Heart left ventricle (tissue), 16 donors: ENCODE data around the gene AFF1. TPM values are rescaled to one million over a fixed set of nuclear protein-coding genes. Genes with fewer than 3 reads are reported as not detected.

ENCODE experiments used
- ATAC-seq, 4 donors: fragments of 200-7000 bp; cut with Tn5 transposase; one replicate each; pipeline ENCODE4 v1.9.1; 2020 to 2022; ENCODE audit warnings: moderate library complexity in 4 of 4, mild to moderate bottlenecking in 3 of 4, moderate number of reproducible peaks in 1 of 4
- DNase-seq, 5 donors: peaks; one replicate each; pipeline ENCODE4 v3.0.0-alpha.2; 2020
- H3K27ac ChIP-seq, 12 donors: fragments of 200-600 bp; sonication (generic) in 4 of 12; one replicate each; pipeline versions ENCODE4 v1.5.0 to v1.8.0; 2016 to 2022; ENCODE audit warnings: mild to moderate bottlenecking in 2 of 12
- H3K27me3 ChIP-seq, 9 donors: fragments of 200-600 bp; sonication (generic) in 2 of 9; one replicate each; pipeline versions ENCODE4 v1.5.1 to v1.8.0; 2016 to 2022; ENCODE audit warnings: mild to moderate bottlenecking in 3 of 9
- H3K36me3 ChIP-seq, 9 donors: fragments of 200-600 bp; sonication (generic) in 2 of 9; one replicate each; pipeline versions ENCODE4 v1.5.0 to v1.8.0; 2018 to 2022; ENCODE audit warnings: mild to moderate bottlenecking in 2 of 9
- H3K4me1 ChIP-seq, 12 donors: fragments of 200-600 bp; sonication (generic) in 4 of 12; one replicate each; pipeline versions ENCODE4 v1.5.0 to v1.8.0; 2016 to 2022; ENCODE audit warnings: mild to moderate bottlenecking in 3 of 12
- H3K4me3 ChIP-seq, 12 donors: fragments of 200-600 bp; sonication (generic) in 4 of 12; one replicate each; pipeline versions ENCODE4 v1.5.0 to v1.8.0; 2017 to 2022; ENCODE audit warnings: mild to moderate bottlenecking in 9 of 12, moderate library complexity in 4 of 12
- H3K9me3 ChIP-seq, 12 donors: fragments of 200-600 bp; sonication (generic) in 4 of 12; one replicate each; pipeline versions ENCODE4 v1.5.0 to v1.8.0; 2016 to 2022; ENCODE audit warnings: mild to moderate bottlenecking in 1 of 12
- CTCF ChIP-seq, 12 donors: fragments of 200-600 bp; sonication (generic) in 4 of 12; IDR thresholded peaks; one replicate each; pipeline versions ENCODE4 v1.5.0 to v1.8.0; 2018 to 2022; ENCODE audit warnings: antibody characterized with exemption in 12 of 12, mild to moderate bottlenecking in 5 of 12
- POLR2A ChIP-seq, 2 donors: fragments of 450-650 bp; IDR thresholded peaks; one replicate each; pipeline ENCODE4 v1.6.1; 2017; ENCODE audit warnings: antibody characterized with exemption in 2 of 2, mild to moderate bottlenecking in 2 of 2, moderate library complexity in 2 of 2
- WGBS, 4 donors: extraction: QIAGEN DNeasy Blood & Tissue Kit in 2 of 4; methylation state at CpG; one replicate each; pipeline versions ENCODE4 v1.1.5 to v1.1.7; 2013 to 2018; 5-methylcytosine and 5-hydroxymethylcytosine counted together
- intact Hi-C, 10 donors: fragments of 100-400 bp; cut with DNase I; formaldehyde crosslinking; loops; one replicate each; pipeline versions ENCODE4 v1.11.1 to v1.14.2; 2022
- polyA plus RNA-seq, 2 donors: library from polyadenylated mRNA; stranded (reverse); fragments of 200-250 nt; gene quantifications; one replicate each; pipeline ENCODE4 v1.2.3, GENCODE V29; 2013
- total RNA-seq, 9 donors: library from RNA; depleted of rRNA in 2 of 9; stranded (reverse); fragments of >200 nt in 2 of 9; fragmentation: NEBNext Ultra II Directional in 3 of 9; extraction: Animal tissue kit (Norgen Biotek cat#: 25700) in 3 of 9; gene quantifications; one replicate each; pipeline versions ENCODE4 v1.1.0 to v1.2.4, GENCODE V29; 2016 to 2023
- donor health status: ischemic (EF 13 %, LVEDD 7.1; RV severe dilation, severe dysfunction).
- donor health status: healthy with polysubstance abuse.
- donor health status: DM: no; HTN: yes; CAD: no.
- donor health status: DM: no; HTN: no; CAD: no.
- donor health status: ischemic (EF 25% LVEDD 6.9; RV normal size, moderate dysfunction).
- donor health status: ischemic (EF 25% LVEDD 5.7; RV mildly dilated, moderate dysfunction).
- donor health status: healthy.
- donor health status: DM: yes; HTN: yes; CAD: no.
- donor health status: ischemic (EF 35%, LVEDD 5.7; RV mildly dilated, moderate dysfunction).
- donor health status: nonischemic (EF 11% LVEDD 7.7; RV severe dilation, severe dysfunction).
- donor health status: DM: yes; HTN: yes; CAD: no.
- donor health status: PGD.
- donor health status: ischemic (EF 29% LVEDD 5.4; RV normal size, mild dysfunction).
- donor health status: nonischemic (EF 23%, LVEDD 6.1; RV moderate dilation, normal function).

AFF1 gene
- total and polyA plus RNA-seq, 11 donors = 51.8 to 96.5 (median 72.8) TPM

- Histone ChIP-seq H3K27me3 (no peaks in the 10 kb centered on the region), H3K4me3 (no peak overlapping the region), H3K9me3 (no peaks in the 10 kb centered on the region), H3K27ac (peak overlapping the region in 8 of 12 donors; percentile 0 to 78 (median 22)), H3K4me1 (peaks cover 15 to 87% (median 62%) of the 10 kb centered on the region in 12 donors), H3K36me3 (no peaks in the 10 kb centered on the region)
- WGBS, 4 donors = 67 to 80% (median 77%) methylated on average over 4 of the region's 4 CpGs
- intact Hi-C loops = no loop called here
- ATAC-seq = peak in 2 of 4 donors; percentile 15 to 38
- TF ChIP-seq POLR2A (IDR thresholded peaks at IDR 0.05) (no peak), CTCF (IDR thresholded peaks at IDR 0.05) (no peak)
- no peak for DNase-seq
Measured at GRCh38 chr4:87019246-87019791, 84.5 kb downstream of the AFF1 start.

- Histone ChIP-seq H3K27ac (peak overlapping the region in 3 of 12 donors; percentile 0 to 78 (median 15)), H3K4me1 (peaks cover 15 to 87% (median 61%) of the 10 kb centered on the region in 12 donors), H3K4me3 (no peak overlapping the region), H3K9me3 (no peaks in the 10 kb centered on the region), H3K36me3 (no peaks in the 10 kb centered on the region), H3K27me3 (no peaks in the 10 kb centered on the region)
- DNase-seq (no peak), ATAC-seq (no peak)
- no peak for TF ChIP-seq CTCF (IDR thresholded peaks at IDR 0.05)
- TF ChIP-seq POLR2A (IDR thresholded peaks at IDR 0.05) = no peak
- intact Hi-C loops = no loop called here
- 47 to 71% (median 51%) methylated on average over 2 of the region's 2 CpGs for WGBS, 4 donors
Measured at GRCh38 chr4:87019898-87020297, 85.1 kb downstream of the AFF1 start.

GRCh38 chr4:87024201-87024600 lies 89.4 kb downstream of the AFF1 start:
- Histone ChIP-seq H3K4me3 (no peak overlapping the region), H3K36me3 (no peaks in the 10 kb centered on the region), H3K27ac (peak overlapping the region in 5 of 12 donors; percentile 7 to 89 (median 35)), H3K4me1 (peaks cover 27 to 87% (median 65%) of the 10 kb centered on the region in 12 donors), H3K9me3 (no peaks in the 10 kb centered on the region), H3K27me3 (no peaks in the 10 kb centered on the region)
- DNase-seq (no peak), ATAC-seq (no peak)
- TF ChIP-seq CTCF (IDR thresholded peaks at IDR 0.05) (no peak), POLR2A (IDR thresholded peaks at IDR 0.05) (no peak)
- intact Hi-C loops = no loop called here
- 48 to 59% (median 51%) methylated on average over 1 of the region's 1 CpG for WGBS, 4 donors

GRCh38 chr4:87025023-87025613 lies 90.3 kb downstream of the AFF1 start:
- Histone ChIP-seq H3K27me3 (no peaks in the 10 kb centered on the region), H3K4me3 (no peak overlapping the region), H3K27ac (peak overlapping the region in 6 of 12 donors; percentile 4 to 89 (median 22)), H3K4me1 (peaks cover 35 to 88% (median 70%) of the 10 kb centered on the region in 12 donors), H3K36me3 (no peaks in the 10 kb centered on the region), H3K9me3 (no peaks in the 10 kb centered on the region)
- DNase-seq (no peak), ATAC-seq (no peak)
- intact Hi-C loops = no loop called here
- 33 to 44% (median 39%) methylated on average over 5 of the region's 5 CpGs for WGBS, 4 donors
- TF ChIP-seq POLR2A (IDR thresholded peaks at IDR 0.05) (no peak), CTCF (IDR thresholded peaks at IDR 0.05) (no peak)
